GM12872 (cell line): Measurements from ENCODE around the gene B3GNT3.

Experiments
- TF ChIP-seq, protein P1 (sequence below): IDR thresholded peaks from 3 replicates; pipeline ENCODE4 v1.5.1; 2011; ENCODE audit warnings: low read depth, mild to moderate bottlenecking, low read length, moderate library complexity; ENCODE audit not compliant: insufficient read depth

B3GNT3 gene

DNA sequence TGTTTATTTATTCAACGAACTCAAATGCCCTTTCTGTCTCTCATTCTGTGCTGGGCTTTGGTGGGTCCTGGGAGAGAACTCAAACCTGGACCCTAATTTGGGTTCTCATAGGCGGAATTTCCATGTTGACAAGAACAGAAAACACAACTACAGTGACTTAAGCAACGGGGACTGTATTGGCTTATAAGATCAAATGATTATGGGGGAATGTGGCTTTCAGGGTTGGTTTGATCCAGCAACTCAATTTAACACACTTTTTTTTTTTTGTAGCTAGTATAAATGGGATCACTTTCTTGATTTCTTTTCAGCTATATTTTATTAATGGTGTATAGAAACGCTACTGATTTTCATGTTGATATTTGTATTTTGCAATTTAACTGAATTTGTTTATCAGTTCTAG lies 33.8 kb upstream of the B3GNT3 start:
- TF ChIP-seq, protein P1, sequence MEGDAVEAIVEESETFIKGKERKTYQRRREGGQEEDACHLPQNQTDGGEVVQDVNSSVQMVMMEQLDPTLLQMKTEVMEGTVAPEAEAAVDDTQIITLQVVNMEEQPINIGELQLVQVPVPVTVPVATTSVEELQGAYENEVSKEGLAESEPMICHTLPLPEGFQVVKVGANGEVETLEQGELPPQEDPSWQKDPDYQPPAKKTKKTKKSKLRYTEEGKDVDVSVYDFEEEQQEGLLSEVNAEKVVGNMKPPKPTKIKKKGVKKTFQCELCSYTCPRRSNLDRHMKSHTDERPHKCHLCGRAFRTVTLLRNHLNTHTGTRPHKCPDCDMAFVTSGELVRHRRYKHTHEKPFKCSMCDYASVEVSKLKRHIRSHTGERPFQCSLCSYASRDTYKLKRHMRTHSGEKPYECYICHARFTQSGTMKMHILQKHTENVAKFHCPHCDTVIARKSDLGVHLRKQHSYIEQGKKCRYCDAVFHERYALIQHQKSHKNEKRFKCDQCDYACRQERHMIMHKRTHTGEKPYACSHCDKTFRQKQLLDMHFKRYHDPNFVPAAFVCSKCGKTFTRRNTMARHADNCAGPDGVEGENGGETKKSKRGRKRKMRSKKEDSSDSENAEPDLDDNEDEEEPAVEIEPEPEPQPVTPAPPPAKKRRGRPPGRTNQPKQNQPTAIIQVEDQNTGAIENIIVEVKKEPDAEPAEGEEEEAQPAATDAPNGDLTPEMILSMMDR: no peak

DNA sequence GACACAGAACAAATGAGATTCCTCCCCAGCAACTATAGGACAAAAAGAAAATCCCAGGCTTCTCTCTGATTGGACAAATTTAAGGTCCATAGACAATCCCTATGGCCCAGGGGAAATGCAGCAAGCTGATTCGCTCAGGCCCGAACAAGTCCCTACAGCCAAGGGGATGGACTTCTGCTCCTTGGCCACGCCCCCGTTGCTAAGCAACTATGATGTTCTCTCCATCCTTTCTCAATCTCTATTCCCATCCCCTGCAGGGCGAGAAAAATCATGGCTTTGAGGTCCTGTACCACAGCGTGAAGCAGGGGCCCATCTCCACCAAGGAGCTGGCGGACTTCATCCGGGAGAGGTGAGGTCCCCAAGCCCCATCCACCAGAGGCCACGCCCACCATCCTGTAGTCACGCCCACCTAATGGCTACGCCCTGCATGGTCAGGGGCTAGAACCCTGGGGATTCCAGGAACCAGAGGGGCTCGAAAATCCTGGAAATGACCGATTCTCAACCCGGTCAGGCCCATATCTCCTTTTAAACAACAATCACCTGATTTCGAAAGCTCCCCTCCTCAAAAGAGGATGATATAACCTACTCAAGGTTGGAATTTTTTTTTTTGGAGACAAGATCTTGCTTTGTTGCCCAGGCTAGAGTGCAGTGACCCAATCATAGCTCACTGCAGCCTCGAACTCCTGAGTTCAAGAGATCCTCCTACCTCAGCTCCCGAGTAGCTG lies 32.3 kb upstream of the B3GNT3 start:
- TF ChIP-seq, protein P1: no peak

DNA sequence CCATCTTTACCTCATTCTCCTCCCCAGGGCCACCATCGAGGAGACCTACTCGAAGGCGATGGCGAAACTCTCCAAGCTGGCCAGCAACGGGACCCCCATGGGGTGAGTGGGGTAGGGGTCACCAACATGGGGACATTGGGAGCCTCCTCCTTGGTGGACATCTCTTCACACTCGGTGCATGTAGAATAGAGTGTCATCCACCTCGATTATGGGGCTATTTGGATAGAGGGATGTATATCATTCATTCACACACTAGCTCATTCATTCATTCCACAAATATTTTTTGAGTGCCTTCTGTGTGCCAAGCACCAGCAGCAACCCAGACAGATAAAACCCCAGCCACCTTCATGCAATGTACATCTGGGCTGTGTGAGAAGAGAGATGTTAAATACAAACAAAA lies 30.6 kb upstream of the B3GNT3 start:
- TF ChIP-seq, protein P1: no peak

DNA sequence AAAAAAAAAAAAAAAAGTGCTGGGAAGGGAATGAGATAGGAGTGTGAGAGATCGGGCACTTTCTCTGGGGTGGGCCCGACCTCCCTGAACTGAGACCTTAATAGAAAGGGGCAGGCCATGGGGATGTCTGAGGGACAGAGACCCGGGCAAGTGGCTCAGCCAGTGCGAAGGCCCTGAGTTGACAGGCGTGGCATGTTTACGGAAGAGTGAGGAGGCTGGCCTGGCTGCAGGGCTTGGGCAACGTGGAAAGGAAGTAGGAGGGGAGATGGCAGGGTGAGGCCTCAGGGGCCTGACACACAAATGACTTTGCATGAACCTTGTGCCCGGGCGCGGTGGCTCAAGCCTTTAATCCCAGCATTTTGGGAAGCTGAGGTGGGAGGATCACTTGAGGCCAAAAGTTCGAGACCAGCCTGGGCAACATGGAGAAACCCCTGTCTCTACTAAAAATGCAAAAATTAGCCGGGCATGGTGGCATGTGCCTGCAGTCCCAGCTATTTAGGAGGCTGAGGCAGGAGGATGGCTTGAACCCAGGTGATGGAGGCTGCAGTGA lies 29.8 kb upstream of the B3GNT3 start:
- TF ChIP-seq, protein P1: no peak

DNA sequence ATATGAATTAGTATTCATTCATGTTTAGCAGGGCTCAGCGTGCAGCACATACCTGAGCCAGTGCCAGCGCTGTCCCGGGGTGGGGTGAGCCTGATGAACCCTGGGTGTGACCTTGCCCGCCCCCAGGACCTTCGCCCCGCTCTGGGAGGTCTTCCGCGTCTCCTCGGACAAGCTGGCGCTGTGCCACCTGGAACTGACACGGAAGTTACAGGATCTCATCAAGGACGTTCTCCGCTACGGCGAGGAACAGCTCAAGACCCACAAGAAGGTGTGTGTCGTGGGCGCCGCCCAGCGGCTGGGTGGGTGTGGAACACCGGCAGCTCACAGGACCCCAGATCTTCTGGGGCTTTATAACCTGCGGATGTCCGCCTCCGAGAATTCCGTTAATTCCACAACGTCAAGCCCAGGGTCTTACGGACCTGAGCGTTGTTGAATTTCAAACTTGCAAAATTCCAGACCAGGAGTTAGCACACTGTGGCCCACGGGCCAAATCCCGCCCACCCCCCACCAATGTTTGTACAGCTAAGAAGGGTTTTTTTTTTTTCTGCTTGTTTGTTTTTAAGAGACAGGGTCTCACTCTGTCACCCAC lies 28.3 kb upstream of the B3GNT3 start:
- TF ChIP-seq, protein P1: peak; percentile 91

DNA sequence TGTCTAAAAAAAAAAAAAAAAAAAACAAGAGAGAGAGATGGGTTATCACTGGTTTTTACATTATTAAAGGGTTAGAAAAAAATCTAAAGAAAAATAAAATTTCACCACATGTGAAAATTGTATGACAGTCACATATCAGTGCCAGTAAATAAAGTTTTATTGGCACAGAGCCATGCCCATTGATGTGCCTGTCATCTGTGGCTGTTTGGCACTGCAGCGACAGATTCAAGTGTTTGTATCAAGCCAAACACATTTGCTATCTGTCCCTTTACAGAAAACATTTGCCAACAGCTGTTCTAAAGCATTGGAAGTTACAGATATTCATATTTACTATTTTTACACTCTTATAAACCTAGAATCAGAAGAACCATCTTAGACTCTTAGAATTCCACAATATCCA lies 27.4 kb upstream of the B3GNT3 start:
- TF ChIP-seq, protein P1: no peak

DNA sequence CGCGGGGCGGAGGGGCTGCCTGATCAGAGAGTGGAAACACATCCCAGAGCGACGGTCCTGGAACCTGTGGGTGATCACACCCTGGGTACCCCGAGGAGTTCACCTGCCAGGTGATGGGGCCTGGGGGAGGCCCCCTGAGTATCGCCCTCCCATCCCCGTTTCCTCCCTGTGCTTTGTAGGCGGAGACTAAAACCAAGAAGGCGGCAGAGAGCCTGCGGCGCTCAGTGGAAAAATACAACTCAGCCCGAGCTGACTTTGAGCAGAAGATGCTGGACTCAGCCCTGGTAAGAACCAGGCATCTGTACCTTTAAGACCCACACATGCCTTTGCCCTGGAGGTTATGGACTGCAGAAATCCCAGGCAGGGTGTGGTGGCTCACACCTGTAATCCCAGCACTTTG lies 24.3 kb upstream of the B3GNT3 start:
- TF ChIP-seq, protein P1: no peak
